ENCODE data around the gene TRIM75. TPM values are rescaled to one million over a fixed set of nuclear protein-coding genes. Genes with fewer than 3 reads are reported as not detected.
"Not testable (repeated sequence)": the region's sequence is repeated elsewhere in the genome, so short reads cannot be mapped to it uniquely, and the experiment has no call there.

TRIM75 gene
- total RNA-seq, 1 donor from 2014 or later, result not detected

DNA sequence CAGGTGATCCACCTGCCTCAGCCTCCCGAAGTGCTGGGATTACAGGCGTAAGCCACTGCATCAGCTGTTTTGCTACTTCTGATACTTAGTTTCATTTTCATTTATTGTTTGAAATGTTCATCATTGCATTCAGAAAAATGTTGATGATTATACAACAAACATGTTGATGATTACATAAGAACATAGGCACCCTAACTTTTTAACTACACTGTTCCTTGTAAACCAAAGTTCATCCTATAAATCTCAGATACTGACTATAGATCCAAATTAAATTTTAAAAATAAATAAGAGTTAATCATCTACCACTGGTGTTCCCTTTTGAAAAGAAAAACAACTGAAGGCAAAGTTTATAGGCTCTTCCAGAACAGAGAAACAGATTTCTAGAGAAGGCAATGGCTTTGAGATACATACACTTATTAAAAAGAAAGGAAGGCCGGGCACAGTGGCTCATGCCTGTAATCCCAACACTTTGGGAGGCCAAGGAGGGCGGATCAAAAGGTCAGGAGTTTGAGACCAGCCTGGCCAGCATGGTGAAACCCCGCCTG, 23.4 kb downstream of the TRIM75 start:
- intact Hi-C loops (cut with micrococcal nuclease), result no loop called here

DNA sequence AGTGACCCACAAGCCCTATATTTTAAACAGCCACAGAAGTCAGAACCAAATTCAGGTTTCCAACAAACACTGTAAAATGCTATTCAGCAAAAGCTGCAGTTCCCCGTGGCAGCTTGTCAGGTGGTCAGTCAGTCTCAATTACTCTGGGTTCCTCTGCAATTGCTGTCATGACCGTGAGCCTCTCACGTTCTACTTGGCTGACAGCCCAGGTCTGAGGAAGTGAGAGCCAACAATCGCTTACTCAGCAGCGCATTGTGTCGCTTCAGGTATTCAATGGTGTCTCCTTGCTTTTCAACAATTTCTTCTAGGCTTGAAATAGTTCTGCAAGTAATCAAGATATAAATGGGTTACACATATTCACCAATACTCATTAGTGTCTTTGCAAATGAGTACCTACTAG, 25.8 kb downstream of the TRIM75 start:
- intact Hi-C loops (cut with micrococcal nuclease), result no loop called here

DNA sequence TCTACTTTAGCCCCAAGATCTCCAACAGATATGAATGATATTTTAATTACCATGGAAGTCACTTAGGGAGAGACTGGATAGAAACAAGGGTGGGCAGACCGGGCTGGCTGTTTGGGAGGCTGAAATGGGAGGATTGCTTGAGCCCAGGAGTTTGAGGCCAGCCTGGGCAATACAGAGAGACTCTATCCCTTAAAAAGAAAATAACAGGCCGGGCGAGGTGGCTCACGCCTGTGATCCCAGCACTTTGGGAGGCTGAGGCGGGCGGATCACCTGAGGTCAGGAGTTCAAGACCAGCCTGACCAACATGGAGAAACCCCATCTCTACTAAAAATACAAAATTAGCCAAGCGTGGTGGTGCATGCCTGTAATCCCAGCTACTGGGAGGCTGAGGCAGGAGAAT, 31.1 kb downstream of the TRIM75 start:
- intact Hi-C loops (cut with micrococcal nuclease), result not testable (repeated sequence)

DNA sequence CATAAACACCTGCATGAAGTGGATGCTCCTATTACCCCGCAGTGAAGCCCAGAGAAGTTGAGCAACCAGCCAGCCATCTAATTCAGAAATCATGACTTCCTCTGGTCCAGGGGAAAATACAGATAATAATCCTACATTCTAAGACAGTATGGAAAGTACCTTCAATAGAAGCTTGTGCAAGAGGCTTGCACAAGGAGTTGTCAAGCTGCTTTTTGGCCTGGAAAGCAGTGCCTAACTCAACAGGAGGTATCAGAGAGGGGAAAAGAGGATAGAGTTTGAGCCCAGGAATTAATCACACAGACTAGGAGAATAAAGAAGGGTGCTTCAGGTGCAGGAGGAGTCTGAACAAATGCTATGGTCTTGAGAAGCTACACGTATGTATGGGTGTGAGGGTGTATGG, 32.3 kb downstream of the TRIM75 start:
- intact Hi-C loops (cut with micrococcal nuclease), result no loop called here

DNA sequence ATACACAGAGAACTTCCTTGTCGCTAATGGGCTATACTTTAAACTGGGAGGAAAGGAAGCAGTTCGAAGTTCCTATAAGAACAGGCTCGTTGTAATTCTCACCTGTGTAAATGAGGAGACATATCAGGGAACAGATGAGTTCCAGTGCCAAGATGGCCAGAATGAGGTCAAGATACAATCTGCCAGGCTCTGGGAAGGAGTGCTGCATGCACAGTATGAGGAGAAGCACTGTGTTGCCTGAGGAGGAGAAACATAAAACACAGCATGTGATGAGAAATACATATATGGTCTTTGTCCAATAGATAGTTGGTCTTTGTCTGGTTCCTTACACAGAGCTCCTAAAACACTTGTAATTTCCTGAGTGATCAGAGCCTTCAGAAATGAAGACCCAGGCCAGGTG, 34.7 kb downstream of the TRIM75 start:
- intact Hi-C loops (cut with micrococcal nuclease), result no loop called here

DNA sequence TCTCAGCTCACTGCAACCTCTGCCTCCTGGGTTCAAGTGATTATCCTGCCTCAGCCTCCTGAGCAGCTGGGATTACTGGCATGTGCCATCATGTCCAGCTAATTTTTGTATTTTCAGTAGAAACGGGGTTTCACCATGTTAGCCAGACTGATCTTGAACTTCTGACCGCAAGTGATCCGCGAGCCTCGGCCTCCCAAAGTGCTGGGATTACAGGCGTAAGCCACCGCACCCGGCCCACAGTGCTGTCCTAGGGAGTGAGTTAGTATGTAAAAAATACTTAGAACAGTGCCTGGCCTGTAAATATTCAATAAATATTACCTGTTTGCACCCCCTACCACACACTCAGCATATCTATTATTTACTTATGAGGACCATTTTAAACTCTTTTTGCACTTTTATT, 38.5 kb downstream of the TRIM75 start:
- intact Hi-C loops (cut with micrococcal nuclease), result not testable (repeated sequence)

DNA sequence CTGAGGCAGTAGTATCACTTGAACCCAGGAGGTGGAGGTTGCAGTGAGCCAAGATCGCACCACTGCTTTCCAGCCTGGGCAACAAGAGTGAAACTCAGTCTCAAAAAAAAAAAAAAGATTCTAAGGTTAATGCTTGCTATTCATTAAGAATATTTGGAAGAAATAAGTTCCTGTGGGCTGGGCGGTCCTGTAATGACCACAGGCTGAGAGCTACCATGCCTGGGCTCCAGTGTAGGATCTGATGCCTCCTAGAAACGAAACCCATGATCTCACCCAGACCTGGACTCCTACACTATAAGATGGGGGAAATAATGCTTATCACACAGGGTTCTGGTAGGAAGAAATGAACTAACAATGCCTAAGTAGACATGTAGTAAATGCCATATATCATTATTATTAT, 41.2 kb downstream of the TRIM75 start:
- intact Hi-C loops (cut with micrococcal nuclease), result loop anchor here (5.0 kb wide), 1 partner anchor 123 kb away; no protein-coding TSS in a partner anchor

DNA sequence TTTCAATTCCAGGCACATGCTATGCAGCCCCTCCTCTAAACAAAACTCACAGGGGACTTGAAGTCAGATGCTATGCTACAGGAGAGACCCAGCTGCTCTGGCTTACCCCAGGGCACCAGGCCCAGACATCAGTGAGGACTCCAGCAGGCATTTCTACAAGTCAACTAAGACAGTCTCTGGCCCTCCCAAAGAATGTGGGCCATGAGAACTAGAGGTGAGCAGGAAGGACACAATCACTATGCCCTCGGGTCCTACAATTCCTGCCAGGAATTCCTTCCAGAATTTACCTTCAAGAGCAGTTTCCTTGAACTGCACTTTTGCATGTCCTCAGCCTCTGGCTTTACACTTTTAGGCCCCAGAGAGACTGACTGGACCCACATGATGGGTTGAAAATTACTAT, 41.6 kb downstream of the TRIM75 start:
- intact Hi-C loops (cut with micrococcal nuclease), result loop anchor here (5.0 kb wide), 1 partner anchor 123 kb away; no protein-coding TSS in a partner anchor

DNA sequence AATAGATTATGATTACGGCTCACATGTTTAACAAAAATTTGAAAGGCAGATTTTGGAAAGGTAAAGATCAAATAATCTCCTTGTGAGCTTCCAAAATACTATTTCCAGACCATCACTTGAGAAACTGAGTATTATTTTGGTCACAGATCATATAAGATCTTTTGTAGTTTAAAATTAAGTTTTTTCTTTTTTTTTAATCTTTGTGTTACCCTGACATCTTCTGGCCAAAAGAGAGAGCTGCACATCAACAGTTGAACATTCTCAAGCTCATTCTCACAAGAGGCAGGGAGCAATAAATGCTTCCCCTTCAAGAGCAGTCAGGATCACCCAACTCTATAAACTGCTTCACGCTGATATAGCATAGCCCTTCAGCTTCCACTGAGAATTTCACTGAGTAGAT, 43.1 kb downstream of the TRIM75 start:
- intact Hi-C loops (cut with micrococcal nuclease), result loop anchor here (1.0 to 5.0 kb wide), 2 partner anchors 124 to 317 kb away; no protein-coding TSS in a partner anchor

DNA sequence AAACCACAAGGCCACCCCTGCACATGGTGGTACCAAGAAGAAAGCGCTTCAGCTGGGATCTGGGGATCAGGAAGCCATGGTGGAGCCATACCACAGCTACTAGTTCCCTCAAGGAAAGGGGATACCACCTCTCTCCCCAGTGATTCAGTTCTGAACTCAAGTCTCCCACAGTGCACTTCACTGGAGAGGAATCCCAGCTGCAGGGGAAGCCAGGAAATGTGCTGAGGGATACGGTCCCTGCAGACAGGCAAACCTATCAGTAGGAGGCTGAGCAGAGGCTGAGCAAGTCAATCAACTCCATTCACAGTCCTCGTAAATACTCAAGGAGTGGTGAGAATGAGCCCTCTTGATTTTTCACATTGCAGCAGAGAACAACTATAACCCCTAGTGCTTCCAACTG, 48.0 kb downstream of the TRIM75 start:
- intact Hi-C loops (cut with micrococcal nuclease), result no loop called here

DNA sequence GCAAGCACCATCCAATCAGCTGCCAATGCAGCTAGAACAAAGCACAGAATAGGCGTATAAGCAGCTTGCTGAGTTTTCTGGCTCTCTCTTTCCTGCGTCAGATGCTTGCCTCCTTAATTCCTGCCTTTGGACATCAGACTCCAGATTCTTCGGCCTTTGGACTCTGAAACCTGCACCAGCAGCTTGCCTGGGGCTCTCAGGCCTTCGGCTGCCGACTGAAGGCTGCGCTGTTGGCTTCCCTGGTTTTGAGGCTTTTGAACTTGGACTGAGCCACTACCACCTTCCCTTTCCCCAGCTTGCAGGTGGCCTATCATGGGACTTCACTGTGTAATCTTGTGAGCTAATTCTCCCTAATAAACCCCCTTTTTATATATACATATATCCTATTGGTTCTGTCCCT, 52.9 kb downstream of the TRIM75 start:
- intact Hi-C loops (cut with micrococcal nuclease), result no loop called here

Other genes with a start within 250 kb of the TRIM75 start
- gene APELA, start 176.7 kb upstream of the TRIM75 start, total RNA-seq, result not detected in 2 replicates
- gene TRIM61, start 76.2 kb upstream of the TRIM75 start, total RNA-seq, result 3.6 and 3.8 TPM in 2 replicates
- not detected in 2 replicates for gene TRIM60, start 21.9 kb upstream of the TRIM75 start, total RNA-seq
- gene TMEM192, start 59.0 kb downstream of the TRIM75 start, total RNA-seq, result 7.9 and 9.8 TPM in 2 replicates
- 23.0 and 26.3 TPM in 2 replicates for gene KLHL2, start 153.7 kb downstream of the TRIM75 start, total RNA-seq

Data from T-helper 2 cell treated with Interferon-gamma antibody and Interleukin-4, amounts not matched to agents 100 ng/mL and 5 ng/mL, for 36 hours (primary cell).